ENCODE results near the gene PDE9A.

GRCh38 chr21:42609811-42610210 lies 43.6 kb upstream of the PDE9A start:
- TF ChIP-seq CTCF (IDR thresholded peaks at IDR 0.05; ENCODE audit: extremely low read depth in 1 of 2, insufficient read depth in 1 of 2, low read depth in 1 of 2, low read length in 2 of 2) (no peak), POLR2A (IDR thresholded peaks at IDR 0.05; ENCODE audit: low read depth, low read length) (no peak)
